ENCODE data around the gene PRSS27. TPM values are rescaled to one million over a fixed set of nuclear protein-coding genes. Genes with fewer than 3 reads are reported as not detected.
A peak's percentile ranks its signal among the peaks of the same experiment; 100 is the strongest.

PRSS27 gene
- total RNA-seq, 1 donor = 0.86 TPM

DNA sequence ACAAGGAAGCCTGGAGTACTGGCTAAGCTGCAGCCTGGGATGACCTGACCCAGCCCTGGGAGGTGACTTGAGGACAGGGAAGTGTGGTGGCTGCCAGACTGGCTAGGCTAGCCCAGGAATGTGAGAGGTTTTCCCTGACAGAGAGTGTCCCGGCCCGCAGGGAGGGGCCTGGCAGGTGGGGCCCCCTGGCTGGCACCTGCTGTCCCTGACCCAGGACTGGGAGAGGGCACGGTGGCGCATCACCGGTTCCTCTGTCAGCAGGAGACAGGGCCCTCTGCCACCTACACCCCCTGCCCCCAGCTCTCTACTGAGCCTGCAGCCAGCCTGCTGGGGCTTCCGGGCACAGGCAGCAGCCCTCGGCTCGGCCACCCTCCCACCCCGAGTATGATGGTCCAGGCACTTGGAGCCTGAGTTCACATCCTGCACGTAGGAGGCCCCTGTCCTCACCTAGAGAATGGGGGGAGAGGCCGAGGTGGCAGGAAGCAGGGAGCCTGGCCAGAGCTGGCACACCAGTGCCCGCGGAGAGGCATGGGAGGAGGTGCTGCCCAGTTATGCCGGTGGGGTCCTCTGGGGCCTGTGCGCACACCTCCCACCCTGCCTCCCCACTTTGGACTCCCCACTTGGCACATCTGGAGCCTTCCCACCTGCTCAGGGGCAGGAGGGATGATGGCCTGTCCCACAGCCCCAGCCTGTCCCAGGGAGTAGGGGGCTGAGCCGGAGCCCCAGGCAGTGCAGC lies 528 bp downstream of the PRSS27 start:
- DNase-seq (ENCODE audit: low read depth) = no peak
- H3K4me3 ChIP-seq (ENCODE audit: low read depth, low read length) = no peak overlapping the region
- TF ChIP-seq, protein P1, sequence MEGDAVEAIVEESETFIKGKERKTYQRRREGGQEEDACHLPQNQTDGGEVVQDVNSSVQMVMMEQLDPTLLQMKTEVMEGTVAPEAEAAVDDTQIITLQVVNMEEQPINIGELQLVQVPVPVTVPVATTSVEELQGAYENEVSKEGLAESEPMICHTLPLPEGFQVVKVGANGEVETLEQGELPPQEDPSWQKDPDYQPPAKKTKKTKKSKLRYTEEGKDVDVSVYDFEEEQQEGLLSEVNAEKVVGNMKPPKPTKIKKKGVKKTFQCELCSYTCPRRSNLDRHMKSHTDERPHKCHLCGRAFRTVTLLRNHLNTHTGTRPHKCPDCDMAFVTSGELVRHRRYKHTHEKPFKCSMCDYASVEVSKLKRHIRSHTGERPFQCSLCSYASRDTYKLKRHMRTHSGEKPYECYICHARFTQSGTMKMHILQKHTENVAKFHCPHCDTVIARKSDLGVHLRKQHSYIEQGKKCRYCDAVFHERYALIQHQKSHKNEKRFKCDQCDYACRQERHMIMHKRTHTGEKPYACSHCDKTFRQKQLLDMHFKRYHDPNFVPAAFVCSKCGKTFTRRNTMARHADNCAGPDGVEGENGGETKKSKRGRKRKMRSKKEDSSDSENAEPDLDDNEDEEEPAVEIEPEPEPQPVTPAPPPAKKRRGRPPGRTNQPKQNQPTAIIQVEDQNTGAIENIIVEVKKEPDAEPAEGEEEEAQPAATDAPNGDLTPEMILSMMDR (IDR thresholded peaks at IDR 0.05; ENCODE audit: insufficient read depth, low read depth, low read length) = no peak

- TF ChIP-seq, protein P1 (IDR thresholded peaks at IDR 0.05; ENCODE audit: insufficient read depth, low read depth, low read length) = no peak
- no peak for DNase-seq (ENCODE audit: low read depth)
- H3K4me3 ChIP-seq (ENCODE audit: low read depth, low read length) = no peak overlapping the region
These were observed 2.4 kb downstream of the PRSS27 start for GRCh38 chr16:2717383-2718263.

- no peak overlapping the region for H3K4me3 ChIP-seq (ENCODE audit: low read depth, low read length)
- TF ChIP-seq, protein P1 (IDR thresholded peaks at IDR 0.05; ENCODE audit: insufficient read depth, low read depth, low read length) = no peak
- DNase-seq (ENCODE audit: low read depth) = no peak
These were observed 3.1 kb downstream of the PRSS27 start for GRCh38 chr16:2716948-2717347.

- TF ChIP-seq, protein P1 (IDR thresholded peaks at IDR 0.05; ENCODE audit: insufficient read depth, low read depth, low read length) = no peak
- DNase-seq (ENCODE audit: low read depth) = no peak
- no peak overlapping the region for H3K4me3 ChIP-seq (ENCODE audit: low read depth, low read length)
These were observed 3.8 kb downstream of the PRSS27 start for GRCh38 chr16:2715966-2716885.

- TF ChIP-seq, protein P1 (IDR thresholded peaks at IDR 0.05; ENCODE audit: insufficient read depth, low read depth, low read length) = no peak
- no peak overlapping the region for H3K4me3 ChIP-seq (ENCODE audit: low read depth, low read length)
- DNase-seq (ENCODE audit: low read depth) = peak; percentile 57
These were observed 4.5 kb downstream of the PRSS27 start for GRCh38 chr16:2715519-2715918.

- TF ChIP-seq, protein P1 (IDR thresholded peaks at IDR 0.05; ENCODE audit: insufficient read depth, low read depth, low read length) = no peak
- DNase-seq (ENCODE audit: low read depth) = no peak
- no peak overlapping the region for H3K4me3 ChIP-seq (ENCODE audit: low read depth, low read length)
These were observed 5.0 kb downstream of the PRSS27 start for GRCh38 chr16:2715064-2715463.

Data from fibroblast of villous mesenchyme (primary cell).